ENCODE data around the gene VCL.

DNA sequence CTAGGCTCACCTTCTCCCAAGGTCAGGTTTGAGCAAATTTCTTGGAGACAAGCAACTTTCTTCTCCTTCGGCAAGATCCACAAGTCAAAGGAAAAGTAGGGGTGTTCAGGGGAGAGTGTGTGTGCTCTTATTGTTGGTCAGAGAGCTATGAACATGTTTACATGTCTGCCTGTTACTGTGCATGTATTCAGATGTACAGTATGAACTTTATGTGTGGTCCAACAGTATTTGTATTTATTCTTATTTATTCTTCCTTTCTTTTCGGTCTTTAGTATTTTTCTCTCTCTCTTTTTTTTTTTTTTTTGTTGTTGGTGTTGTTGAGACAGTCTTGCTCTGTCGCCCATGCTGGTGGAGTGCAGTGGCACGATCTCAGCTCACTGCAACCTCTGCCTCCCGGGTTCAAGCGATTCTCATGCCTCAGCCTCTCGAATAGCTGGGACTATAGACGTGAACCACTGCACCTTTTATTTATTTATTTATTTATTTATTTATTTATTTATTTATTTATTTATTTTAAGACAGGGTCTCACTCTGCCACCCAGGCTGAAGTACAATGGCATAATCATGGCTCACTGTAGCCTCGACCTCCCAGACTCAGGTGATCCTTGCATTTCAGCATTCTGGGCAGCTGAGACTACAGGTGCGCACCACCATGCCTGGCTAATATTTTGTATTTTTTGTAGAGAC is 48.8 kb upstream of the VCL start:
- no peak for TF ChIP-seq CEBPB (IDR thresholded peaks at IDR 0.05; ENCODE audit: low read depth, low read length)
- TF ChIP-seq BACH1 (IDR thresholded peaks at IDR 0.05; ENCODE audit: low read length) = no peak
- no peak for TF ChIP-seq RFX5 (IDR thresholded peaks at IDR 0.05; ENCODE audit: borderline replicate concordance, low read depth, low read length)
- TF ChIP-seq MAFK (IDR thresholded peaks at IDR 0.05; ENCODE audit: low read depth, low read length) = no peak
- TF ChIP-seq, protein P1, sequence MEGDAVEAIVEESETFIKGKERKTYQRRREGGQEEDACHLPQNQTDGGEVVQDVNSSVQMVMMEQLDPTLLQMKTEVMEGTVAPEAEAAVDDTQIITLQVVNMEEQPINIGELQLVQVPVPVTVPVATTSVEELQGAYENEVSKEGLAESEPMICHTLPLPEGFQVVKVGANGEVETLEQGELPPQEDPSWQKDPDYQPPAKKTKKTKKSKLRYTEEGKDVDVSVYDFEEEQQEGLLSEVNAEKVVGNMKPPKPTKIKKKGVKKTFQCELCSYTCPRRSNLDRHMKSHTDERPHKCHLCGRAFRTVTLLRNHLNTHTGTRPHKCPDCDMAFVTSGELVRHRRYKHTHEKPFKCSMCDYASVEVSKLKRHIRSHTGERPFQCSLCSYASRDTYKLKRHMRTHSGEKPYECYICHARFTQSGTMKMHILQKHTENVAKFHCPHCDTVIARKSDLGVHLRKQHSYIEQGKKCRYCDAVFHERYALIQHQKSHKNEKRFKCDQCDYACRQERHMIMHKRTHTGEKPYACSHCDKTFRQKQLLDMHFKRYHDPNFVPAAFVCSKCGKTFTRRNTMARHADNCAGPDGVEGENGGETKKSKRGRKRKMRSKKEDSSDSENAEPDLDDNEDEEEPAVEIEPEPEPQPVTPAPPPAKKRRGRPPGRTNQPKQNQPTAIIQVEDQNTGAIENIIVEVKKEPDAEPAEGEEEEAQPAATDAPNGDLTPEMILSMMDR (IDR thresholded peaks at IDR 0.05; ENCODE audit: control extremely low read depth in 1 of 3, insufficient read depth in 1 of 3, low read depth in 1 of 3, low read length in 3 of 3) = no peak
- TF ChIP-seq YY1 (IDR thresholded peaks at IDR 0.05; ENCODE audit: low read depth, low read length) = no peak

All from H1 (cell line).